H1 (cell line): ENCODE measurements around the gene KCNMB2. TPM values are rescaled to one million over a fixed set of nuclear protein-coding genes. Genes with fewer than 3 reads are reported as not detected.

Experiments
- BCL11A ChIP-seq, 2 experiments: IDR thresholded peaks; one replicate each; pipeline ENCODE4 v1.6.1; 2011; ENCODE audit warnings: low read depth in 2 of 2, low read length in 2 of 2, mild to moderate bottlenecking in 2 of 2
- CREB1 ChIP-seq: IDR thresholded peaks from 2 replicates; pipeline ENCODE4 v1.6.1; 2012; ENCODE audit warnings: inconsistent platforms
- EP300 ChIP-seq, 2 experiments: IDR thresholded peaks; 1 replicate in 1 of 2; 2 replicates in 1 of 2; pipeline ENCODE4 v1.6.1; 2011 to 2012; ENCODE audit warnings: low read depth in 2 of 2, low read length in 2 of 2, mild to moderate bottlenecking in 2 of 2, borderline replicate concordance in 1 of 2, inconsistent platforms in 1 of 2, moderate library complexity in 1 of 2
- JUND ChIP-seq: IDR thresholded peaks from 2 replicates; pipeline ENCODE4 v1.6.1; 2011; ENCODE audit warnings: mild to moderate bottlenecking, improper control_type of control experiment, low read length
- KDM1A ChIP-seq: fragments of 200-600, 300-600 bp; sonication (generic); IDR thresholded peaks from 2 replicates; pipeline ENCODE4 v1.7.1; 2016; ENCODE audit warnings: mild to moderate bottlenecking, low read length, borderline replicate concordance
- RXRA ChIP-seq: IDR thresholded peaks from 2 replicates; pipeline ENCODE4 v1.6.1; 2011; ENCODE audit warnings: low read depth, mild to moderate bottlenecking, low read length, moderate library complexity; ENCODE audit not compliant: insufficient read depth
- SIX5 ChIP-seq: IDR thresholded peaks from 2 replicates; pipeline ENCODE4 v1.6.1; 2011; ENCODE audit warnings: mild to moderate bottlenecking, low read depth, low read length
- polyA plus RNA-seq, 7 experiments: library from polyadenylated mRNA; depleted of rRNA in 3 of 7; stranded (reverse) in 5 of 7; unstranded in 2 of 7; fragments of >200 nt in 5 of 7; fragments of 200-250 nt in 2 of 7; gene quantifications; 1 replicate in 5 of 7; 2 replicates in 1 of 7; 4 replicates in 1 of 7; pipeline versions ENCODE4 v1.2.1 to v1.2.3, GENCODE V29; 2011 to 2013; ENCODE audit warnings: missing spikeins in 2 of 7, mixed read lengths in 2 of 7
- total RNA-seq: library from RNA; stranded (reverse); fragmentation: NEBNext Ultra II Directional; extraction: Animal tissue kit (Norgen Biotek cat#: 25700); gene quantifications from 2 replicates; pipeline ENCODE4 v1.2.1, GENCODE V29; 2021
- TF ChIP-seq, protein P1 (sequence below), 3 experiments: IDR thresholded peaks; 1 replicate in 2 of 3; 2 replicates in 1 of 3; pipeline versions ENCODE4 v1.5.1 to v1.6.1; 2011; ENCODE audit warnings: low read length in 3 of 3, mild to moderate bottlenecking in 3 of 3, inconsistent platforms in 2 of 3, low read depth in 1 of 3, moderate library complexity in 1 of 3; ENCODE audit not compliant: insufficient read depth in 1 of 3; ENCODE audit errors: control extremely low read depth in 1 of 3

Gene KCNMB2
- total and polyA plus RNA-seq, 2 of the 8 experiments (the other 6 are each of a cell fraction or from before 2014, with no cell fraction given): not detected

DNA sequence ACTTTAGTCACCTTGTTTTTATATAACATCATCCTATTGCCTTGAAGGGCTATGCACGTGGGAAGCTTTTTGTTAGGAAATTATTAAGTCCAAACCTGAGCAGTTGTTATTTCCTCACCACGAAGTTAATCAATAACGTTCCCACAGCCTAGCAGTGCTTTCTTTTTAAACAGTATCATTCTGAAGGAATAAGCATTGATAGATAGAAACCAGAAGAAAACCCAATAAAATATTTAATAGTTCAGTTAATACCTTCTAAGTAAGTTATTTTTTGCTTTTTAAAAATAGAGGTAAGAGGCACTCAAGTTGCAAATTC lies 149.3 kb downstream of the KCNMB2 start (continued):
- TF ChIP-seq, protein P1, sequence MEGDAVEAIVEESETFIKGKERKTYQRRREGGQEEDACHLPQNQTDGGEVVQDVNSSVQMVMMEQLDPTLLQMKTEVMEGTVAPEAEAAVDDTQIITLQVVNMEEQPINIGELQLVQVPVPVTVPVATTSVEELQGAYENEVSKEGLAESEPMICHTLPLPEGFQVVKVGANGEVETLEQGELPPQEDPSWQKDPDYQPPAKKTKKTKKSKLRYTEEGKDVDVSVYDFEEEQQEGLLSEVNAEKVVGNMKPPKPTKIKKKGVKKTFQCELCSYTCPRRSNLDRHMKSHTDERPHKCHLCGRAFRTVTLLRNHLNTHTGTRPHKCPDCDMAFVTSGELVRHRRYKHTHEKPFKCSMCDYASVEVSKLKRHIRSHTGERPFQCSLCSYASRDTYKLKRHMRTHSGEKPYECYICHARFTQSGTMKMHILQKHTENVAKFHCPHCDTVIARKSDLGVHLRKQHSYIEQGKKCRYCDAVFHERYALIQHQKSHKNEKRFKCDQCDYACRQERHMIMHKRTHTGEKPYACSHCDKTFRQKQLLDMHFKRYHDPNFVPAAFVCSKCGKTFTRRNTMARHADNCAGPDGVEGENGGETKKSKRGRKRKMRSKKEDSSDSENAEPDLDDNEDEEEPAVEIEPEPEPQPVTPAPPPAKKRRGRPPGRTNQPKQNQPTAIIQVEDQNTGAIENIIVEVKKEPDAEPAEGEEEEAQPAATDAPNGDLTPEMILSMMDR (IDR thresholded peaks at IDR 0.05; ENCODE audit: control extremely low read depth in 1 of 3, insufficient read depth in 1 of 3, low read depth in 1 of 3, low read length in 3 of 3): no peak
- TF ChIP-seq EP300 (IDR thresholded peaks at IDR 0.05; ENCODE audit: borderline replicate concordance in 1 of 2, low read depth in 2 of 2, low read length in 2 of 2) (no peak), RXRA (no peak), JUND (no peak), SIX5 (no peak), BCL11A (IDR thresholded peaks at IDR 0.05; ENCODE audit: low read depth in 2 of 2, low read length in 2 of 2) (no peak), CREB1 (no peak), KDM1A (no peak)
